ENCODE results near the gene BCR. TPM values are rescaled to one million over a fixed set of nuclear protein-coding genes. Genes with fewer than 3 reads are reported as not detected.

BCR gene
- total RNA-seq, 4 donors from 2014 or later: 38.7 to 50.0 (median 47.5) TPM

DNA sequence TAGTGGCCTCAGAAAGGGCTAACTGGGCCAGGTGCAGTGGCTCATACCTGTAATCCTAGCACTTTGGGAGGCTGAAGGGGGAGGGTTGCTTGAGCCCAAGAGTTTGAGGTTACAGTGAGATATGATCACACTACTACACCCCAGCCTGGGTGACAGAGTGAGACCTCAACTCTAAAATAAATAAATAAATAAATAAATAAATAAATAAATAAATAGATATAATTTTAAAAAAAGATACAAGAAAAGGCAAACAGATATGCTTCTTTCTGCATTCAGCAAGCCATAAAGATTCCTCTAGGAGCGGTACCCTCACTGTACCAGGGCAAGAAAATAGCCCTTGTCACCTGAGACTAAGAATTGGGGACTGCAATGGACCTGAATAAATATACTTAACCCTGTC lies 37.2 kb upstream of the BCR start:
- Histone ChIP-seq H3K36me3 (no peaks in the 10 kb centered on the region), H3K27ac (no peak overlapping the region), H3K27me3 (no peaks in the 10 kb centered on the region), H3K4me1 (peaks cover 19 to 83% (median 51%) of the 10 kb centered on the region in 3 donors), H3K9me3 (no peaks in the 10 kb centered on the region), H3K4me3 (no peak overlapping the region)
- DNase-seq: no peak
- TF ChIP-seq POLR2A (IDR thresholded peaks at IDR 0.05): no peak
- TF ChIP-seq, protein P1, sequence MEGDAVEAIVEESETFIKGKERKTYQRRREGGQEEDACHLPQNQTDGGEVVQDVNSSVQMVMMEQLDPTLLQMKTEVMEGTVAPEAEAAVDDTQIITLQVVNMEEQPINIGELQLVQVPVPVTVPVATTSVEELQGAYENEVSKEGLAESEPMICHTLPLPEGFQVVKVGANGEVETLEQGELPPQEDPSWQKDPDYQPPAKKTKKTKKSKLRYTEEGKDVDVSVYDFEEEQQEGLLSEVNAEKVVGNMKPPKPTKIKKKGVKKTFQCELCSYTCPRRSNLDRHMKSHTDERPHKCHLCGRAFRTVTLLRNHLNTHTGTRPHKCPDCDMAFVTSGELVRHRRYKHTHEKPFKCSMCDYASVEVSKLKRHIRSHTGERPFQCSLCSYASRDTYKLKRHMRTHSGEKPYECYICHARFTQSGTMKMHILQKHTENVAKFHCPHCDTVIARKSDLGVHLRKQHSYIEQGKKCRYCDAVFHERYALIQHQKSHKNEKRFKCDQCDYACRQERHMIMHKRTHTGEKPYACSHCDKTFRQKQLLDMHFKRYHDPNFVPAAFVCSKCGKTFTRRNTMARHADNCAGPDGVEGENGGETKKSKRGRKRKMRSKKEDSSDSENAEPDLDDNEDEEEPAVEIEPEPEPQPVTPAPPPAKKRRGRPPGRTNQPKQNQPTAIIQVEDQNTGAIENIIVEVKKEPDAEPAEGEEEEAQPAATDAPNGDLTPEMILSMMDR (IDR thresholded peaks at IDR 0.05): no peak
- intact Hi-C loops (cut with DNase I): no loop called here
- 92 to 96% methylated on average over 1 of the region's 1 CpG for WGBS, 2 donors

DNA sequence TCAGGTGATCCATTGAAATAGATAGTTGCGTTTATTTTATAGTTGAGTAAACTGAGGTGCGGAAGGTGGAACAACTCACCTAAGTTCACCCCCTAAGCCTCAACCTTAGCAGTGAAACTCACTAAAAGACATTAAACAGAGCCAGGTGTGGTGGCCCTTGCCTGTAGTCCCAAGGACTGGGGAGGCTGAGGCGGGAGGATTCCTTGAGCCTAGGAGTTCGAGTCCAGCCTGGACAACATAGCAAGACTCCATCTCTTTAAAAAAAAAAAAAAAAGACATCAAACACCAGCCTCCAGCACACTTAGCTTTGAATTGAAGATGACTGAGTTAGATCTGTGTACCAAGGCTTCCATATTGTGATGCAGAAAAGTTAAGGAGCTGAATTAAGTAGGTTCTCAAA lies 35.9 kb upstream of the BCR start:
- H3K9me3 ChIP-seq: no peaks in the 10 kb centered on the region
- WGBS, 2 donors: 91 to 98% methylated on average over 4 of the region's 4 CpGs
- DNase-seq: no peak
- peak overlapping the region in 2 of 4 donors; percentile 53 to 71 for H3K4me3 ChIP-seq
- H3K27me3 ChIP-seq: no peaks in the 10 kb centered on the region
- no peaks in the 10 kb centered on the region for H3K36me3 ChIP-seq
- TF ChIP-seq, protein P1 (IDR thresholded peaks at IDR 0.05): no peak
- no peak for TF ChIP-seq POLR2A (IDR thresholded peaks at IDR 0.05)
- H3K4me1 ChIP-seq: peaks cover 19 to 82% (median 48%) of the 10 kb centered on the region in 3 donors
- H3K27ac ChIP-seq: peak overlapping the region; percentile 2 to 85 (median 66)
- intact Hi-C loops (cut with DNase I): no loop called here

DNA sequence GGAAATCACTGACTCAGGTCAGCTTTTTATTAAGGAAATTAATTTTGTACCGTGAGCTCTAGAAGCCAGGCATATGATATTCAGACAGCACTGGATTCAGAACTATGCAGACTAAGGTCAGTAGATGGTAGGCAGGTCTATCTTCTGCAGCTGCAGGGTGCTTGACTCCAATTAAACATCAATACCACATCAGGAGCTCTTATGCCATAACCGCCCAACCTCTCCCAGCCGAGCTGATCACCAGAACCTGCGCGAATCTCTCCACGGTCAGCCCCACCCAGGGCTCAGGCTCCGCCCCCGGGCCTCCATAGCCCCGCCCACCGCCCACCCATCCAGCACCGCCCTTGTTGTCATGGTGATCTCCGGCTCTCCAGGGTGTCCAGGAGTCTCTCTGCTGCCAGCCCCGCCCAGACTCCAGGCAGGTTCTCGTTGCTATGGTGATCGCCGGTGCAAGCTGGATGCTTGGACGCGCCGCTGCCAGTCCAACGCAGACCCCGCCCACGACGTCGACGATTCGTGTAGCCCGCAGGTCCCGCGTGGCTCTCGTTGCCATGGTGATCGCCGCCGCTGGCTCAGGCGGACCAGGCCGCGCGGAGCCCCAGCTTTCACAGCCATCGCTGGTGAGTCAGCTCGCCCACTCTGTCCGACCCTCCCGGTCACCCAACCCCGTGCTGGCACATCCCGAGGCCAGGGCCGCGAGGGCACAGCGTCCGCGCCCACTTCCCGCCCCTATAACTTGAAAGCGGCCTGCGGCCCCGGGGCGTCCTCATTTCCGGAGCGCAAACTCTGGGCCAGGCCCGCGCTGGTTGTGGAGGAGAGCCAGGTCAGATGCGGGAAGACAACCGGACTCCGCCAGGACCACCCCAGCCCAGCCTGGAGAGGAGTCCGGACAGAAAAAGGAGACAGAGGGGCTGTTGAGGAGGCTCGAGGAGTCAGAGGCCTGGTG lies 35.1 kb upstream of the BCR start, which contains the start of gene RAB36:
Gene RAB36, plus strand, starts transcription at position 546 of the 946 bp plus-strand sequence. CDS start 1,140 bp downstream, outside the sequence.
- H3K36me3 ChIP-seq: peaks cover 0 to 5% (median 0%) of the 10 kb centered on the region in 3 donors
- peak within 1 kb of the TSS; percentile 61 to 85 (median 72) for H3K27ac ChIP-seq
- H3K4me3 ChIP-seq: peak within 1 kb of the TSS; percentile 23 to 71 (median 49)
- TF ChIP-seq POLR2A (IDR thresholded peaks at IDR 0.05): no peak
- TF ChIP-seq, protein P1 (IDR thresholded peaks at IDR 0.05): no peak
- no peaks in the 10 kb centered on the region for H3K9me3 ChIP-seq
- WGBS, 2 donors: 10 to 17% methylated on average over 12 to 26 of the region's 62 CpGs
- H3K4me1 ChIP-seq: peaks cover 19 to 81% (median 48%) of the 10 kb centered on the region in 3 donors
- no peaks in the 10 kb centered on the region for H3K27me3 ChIP-seq
- intact Hi-C loops (cut with DNase I): no loop called here
- peak; percentile 92 for DNase-seq

DNA sequence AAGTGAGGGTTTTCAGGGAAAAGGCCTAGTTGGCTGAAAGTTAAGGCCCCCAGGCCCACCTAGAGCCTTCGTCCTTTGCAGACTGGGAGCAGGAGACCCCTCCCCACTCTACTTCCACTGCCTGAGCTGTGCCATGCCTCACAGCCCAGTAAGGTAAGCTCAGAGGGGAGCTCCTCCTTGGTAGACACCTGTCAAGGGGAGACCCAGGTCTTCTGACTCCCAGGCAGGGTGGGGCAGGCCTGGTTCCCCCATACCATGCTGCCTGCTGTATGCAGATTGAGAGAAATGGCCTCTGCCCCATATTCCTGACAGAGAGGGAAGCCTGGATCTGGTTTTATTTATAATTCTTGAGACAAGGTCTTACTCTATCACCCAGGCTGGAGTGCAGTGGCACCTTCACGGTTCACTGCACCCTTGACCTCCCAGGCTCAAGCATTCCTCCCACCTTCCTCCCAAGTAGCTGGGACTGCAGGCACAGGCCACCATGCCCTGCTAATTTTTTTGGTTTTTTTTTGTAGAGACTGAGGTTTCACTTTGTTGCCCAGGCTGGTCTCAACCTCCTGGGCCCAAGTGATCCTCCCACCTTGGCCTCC lies 34.3 kb upstream of the BCR start:
- Histone ChIP-seq H3K36me3 (peaks cover 0 to 10% (median 0%) of the 10 kb centered on the region in 3 donors), H3K9me3 (no peaks in the 10 kb centered on the region), H3K27me3 (no peaks in the 10 kb centered on the region), H3K4me3 (peak overlapping the region; percentile 23 to 71 (median 49)), H3K27ac (peak overlapping the region; percentile 61 to 85 (median 72)), H3K4me1 (peaks cover 19 to 76% (median 48%) of the 10 kb centered on the region in 3 donors)
- DNase-seq: no peak
- TF ChIP-seq, protein P1 (IDR thresholded peaks at IDR 0.05): no peak
- TF ChIP-seq POLR2A (IDR thresholded peaks at IDR 0.05): no peak
- 52 to 54% methylated on average over 2 of the region's 2 CpGs for WGBS, 2 donors
- intact Hi-C loops (cut with DNase I): no loop called here
